GM12878 (cell line): ENCODE measurements around the gene MED22. TPM values are rescaled to one million over a fixed set of nuclear protein-coding genes. Genes with fewer than 3 reads are reported as not detected.

ENCODE experiments used
- ATF2 ChIP-seq: IDR thresholded peaks from 2 replicates; pipeline ENCODE4 v1.6.1; 2012; ENCODE audit warnings: low read length, inconsistent platforms
- CUX1 ChIP-seq: IDR thresholded peaks from 2 replicates; pipeline ENCODE4 v1.6.1; 2012; ENCODE audit warnings: improper control_type of control experiment, low read depth, low read length; ENCODE audit not compliant: insufficient replicate concordance
- IRF3 ChIP-seq: fragments of 450-650 bp; IDR thresholded peaks from 2 replicates; pipeline ENCODE4 v1.6.1; 2014; ENCODE audit warnings: mild to moderate bottlenecking
- KDM1A ChIP-seq: fragments of 200-600 bp; sonication (generic); IDR thresholded peaks from 2 replicates; pipeline ENCODE4 v1.6.1; 2016; ENCODE audit warnings: borderline replicate concordance
- MYC ChIP-seq: IDR thresholded peaks from 2 replicates; pipeline ENCODE4 v1.6.1; 2011; ENCODE audit warnings: mild to moderate bottlenecking, low read length, moderate library complexity, inconsistent platforms; ENCODE audit not compliant: insufficient read depth, insufficient replicate concordance, insufficient read length, severe bottlenecking
- NR2F1 ChIP-seq: fragments of 450-650 bp; conservative IDR thresholded peaks from 2 replicates; pipeline ENCODE4 v1.6.1; 2017; ENCODE audit warnings: mild to moderate bottlenecking
- PAX5 ChIP-seq: IDR thresholded peaks from 2 replicates; pipeline ENCODE4 v1.6.1; 2011; ENCODE audit warnings: low read depth, low read length, borderline replicate concordance
- SMAD5 ChIP-seq: IDR thresholded peaks from 2 replicates; pipeline ENCODE4 v1.6.1; 2016; ENCODE audit warnings: antibody characterized with exemption, low read depth
- polyA plus RNA-seq, 11 experiments: library from polyadenylated mRNA; depleted of rRNA in 4 of 11; unstranded in 6 of 11; stranded (reverse) in 5 of 11; fragments of >200 nt; fragmentation: Nextera tagmentation in 4 of 11; fragmentation: Illumina TruSeq in 1 of 11; extraction: Ambion mirVana in 4 of 11; extraction: Trizol in 1 of 11; gene quantifications; 1 replicate in 1 of 11; 2 replicates in 10 of 11; pipeline versions ENCODE4 v1.2.1 to v1.2.3, GENCODE V29; 2011 to 2016; ENCODE audit warnings: inconsistent platforms in 2 of 11, missing spikeins in 2 of 11, low read depth in 1 of 11
- total RNA-seq, 4 experiments: library from RNA; depleted of rRNA in 3 of 4; stranded (reverse); fragments of >200 nt in 3 of 4; fragmentation: Illumina TruSeq in 1 of 4; extraction: Trizol in 1 of 4; gene quantifications; 2 replicates each; pipeline versions ENCODE4 v1.2.1 to v1.2.3, GENCODE V29; 2013 to 2021

The MED22 gene
- total and polyA plus RNA-seq, 10 of the 15 experiments (the other 5 are each of a cell fraction or from before 2014, with no cell fraction given) = 1.4 to 42.1 (median 24.6) TPM

GRCh38 chr9:133331641-133332380, 16.1 kb downstream of the MED22 start (continued):
- TF ChIP-seq CUX1 (no peak), NR2F1 (no peak), PAX5 (no peak), KDM1A (no peak), SMAD5 (no peak), MYC (no peak), ATF2 (no peak), IRF3 (no peak)
